Choroid plexus epithelial cell (primary cell): Measurements from ENCODE around the gene THPO.

Source experiments
- DNase-seq: peaks from one replicate; pipeline ENCODE4 v3.0.0-alpha.2; 2010; ENCODE audit warnings: low read depth
- H3K4me3 ChIP-seq: 2 replicates; pipeline ENCODE4 v1.5.1; 2011; ENCODE audit warnings: low read depth, mild to moderate bottlenecking, control low read depth, low read length, moderate library complexity
- TF ChIP-seq, protein P1 (sequence below): conservative IDR thresholded peaks from 2 replicates; pipeline ENCODE4 v1.5.1; 2011; ENCODE audit warnings: low read depth, mild to moderate bottlenecking, control low read depth, inconsistent platforms, low read length, moderate library complexity

THPO gene

DNA sequence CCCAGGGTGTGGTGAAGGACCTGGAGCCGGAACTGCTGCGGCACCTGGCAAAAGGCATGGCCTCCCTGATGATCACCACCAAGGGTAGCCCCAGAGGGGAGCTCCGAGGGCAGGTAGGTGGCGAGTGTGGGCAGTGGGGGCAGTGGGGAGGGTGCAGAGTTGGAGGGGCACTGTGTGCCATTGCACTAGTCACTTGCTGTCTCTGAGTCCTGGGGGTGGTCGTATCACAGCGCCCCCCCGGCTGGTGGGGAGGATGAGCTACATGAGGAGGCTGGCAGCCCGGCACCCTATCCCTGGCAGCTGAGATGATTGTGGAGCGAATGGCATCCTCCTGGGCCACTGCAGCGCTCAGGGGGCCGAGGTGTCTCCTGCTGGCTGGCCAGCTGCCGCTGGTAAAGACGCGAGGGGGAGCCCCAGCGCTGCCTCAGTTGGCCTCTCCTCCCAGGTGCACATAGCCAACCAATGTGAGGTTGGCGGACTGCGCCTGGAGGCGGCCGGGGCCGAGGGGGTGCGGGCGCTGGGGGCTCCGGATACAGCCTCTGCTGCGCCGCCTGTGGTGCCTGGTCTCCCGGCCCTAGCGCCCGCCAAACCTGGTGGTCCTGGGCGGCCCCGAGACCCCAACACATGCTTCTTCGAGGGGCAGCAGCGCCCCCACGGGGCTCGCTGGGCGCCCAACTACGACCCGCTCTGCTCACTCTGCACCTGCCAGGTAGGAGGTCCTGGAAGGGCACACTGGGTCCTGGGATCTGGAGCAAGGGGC is 8.2 kb upstream of the THPO start:
- DNase-seq, result no peak
- no peak overlapping the region for H3K4me3 ChIP-seq
- TF ChIP-seq, protein P1, sequence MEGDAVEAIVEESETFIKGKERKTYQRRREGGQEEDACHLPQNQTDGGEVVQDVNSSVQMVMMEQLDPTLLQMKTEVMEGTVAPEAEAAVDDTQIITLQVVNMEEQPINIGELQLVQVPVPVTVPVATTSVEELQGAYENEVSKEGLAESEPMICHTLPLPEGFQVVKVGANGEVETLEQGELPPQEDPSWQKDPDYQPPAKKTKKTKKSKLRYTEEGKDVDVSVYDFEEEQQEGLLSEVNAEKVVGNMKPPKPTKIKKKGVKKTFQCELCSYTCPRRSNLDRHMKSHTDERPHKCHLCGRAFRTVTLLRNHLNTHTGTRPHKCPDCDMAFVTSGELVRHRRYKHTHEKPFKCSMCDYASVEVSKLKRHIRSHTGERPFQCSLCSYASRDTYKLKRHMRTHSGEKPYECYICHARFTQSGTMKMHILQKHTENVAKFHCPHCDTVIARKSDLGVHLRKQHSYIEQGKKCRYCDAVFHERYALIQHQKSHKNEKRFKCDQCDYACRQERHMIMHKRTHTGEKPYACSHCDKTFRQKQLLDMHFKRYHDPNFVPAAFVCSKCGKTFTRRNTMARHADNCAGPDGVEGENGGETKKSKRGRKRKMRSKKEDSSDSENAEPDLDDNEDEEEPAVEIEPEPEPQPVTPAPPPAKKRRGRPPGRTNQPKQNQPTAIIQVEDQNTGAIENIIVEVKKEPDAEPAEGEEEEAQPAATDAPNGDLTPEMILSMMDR, result no peak

DNA sequence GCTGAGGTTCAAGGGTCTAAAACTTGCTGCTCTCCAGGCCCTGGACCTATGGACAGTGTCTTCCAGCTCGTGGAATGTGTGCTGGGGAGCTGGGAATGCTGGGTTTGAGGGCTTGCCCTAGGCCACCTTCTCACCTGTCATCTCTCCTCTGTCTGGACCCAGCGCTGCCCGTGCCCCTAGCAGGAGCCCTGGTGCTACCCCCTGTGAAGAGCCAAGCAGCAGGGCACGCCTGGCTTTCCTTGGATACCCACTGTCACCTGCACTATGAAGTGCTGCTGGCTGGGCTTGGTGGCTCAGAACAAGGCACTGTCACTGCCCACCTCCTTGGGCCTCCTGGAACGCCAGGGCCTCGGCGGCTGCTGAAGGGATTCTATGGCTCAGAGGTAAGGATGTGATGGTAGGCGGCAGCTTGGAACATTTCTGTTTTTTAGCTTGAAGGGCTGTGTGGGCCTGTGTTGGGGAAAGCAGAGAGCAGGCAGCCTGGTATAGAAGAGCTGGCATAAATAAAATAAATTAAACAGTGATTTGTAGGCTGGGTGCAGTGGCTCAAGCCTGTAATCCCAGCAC is 6.9 kb upstream of the THPO start:
- no peak overlapping the region for H3K4me3 ChIP-seq
- no peak for DNase-seq
- TF ChIP-seq, protein P1, result no peak

DNA sequence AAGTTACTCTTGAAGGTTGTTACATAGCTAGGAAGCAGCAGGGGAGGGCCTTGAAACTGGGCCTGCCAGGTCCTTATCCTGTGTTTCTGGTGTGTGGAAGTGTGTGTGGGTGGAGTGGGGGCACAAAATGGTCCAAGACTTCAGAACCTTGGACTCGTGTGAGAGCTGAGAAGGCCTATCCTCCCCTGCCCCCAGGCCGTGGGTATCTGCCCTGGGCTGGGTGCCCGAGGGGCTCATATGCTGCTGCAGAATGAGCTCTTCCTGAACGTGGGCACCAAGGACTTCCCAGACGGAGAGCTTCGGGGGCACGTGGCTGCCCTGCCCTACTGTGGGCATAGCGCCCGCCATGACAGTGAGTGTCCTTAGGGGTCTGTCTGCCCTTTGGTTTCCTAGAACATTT is 6.3 kb upstream of the THPO start:
- H3K4me3 ChIP-seq, result no peak overlapping the region
- TF ChIP-seq, protein P1, result no peak
- DNase-seq, result no peak

DNA sequence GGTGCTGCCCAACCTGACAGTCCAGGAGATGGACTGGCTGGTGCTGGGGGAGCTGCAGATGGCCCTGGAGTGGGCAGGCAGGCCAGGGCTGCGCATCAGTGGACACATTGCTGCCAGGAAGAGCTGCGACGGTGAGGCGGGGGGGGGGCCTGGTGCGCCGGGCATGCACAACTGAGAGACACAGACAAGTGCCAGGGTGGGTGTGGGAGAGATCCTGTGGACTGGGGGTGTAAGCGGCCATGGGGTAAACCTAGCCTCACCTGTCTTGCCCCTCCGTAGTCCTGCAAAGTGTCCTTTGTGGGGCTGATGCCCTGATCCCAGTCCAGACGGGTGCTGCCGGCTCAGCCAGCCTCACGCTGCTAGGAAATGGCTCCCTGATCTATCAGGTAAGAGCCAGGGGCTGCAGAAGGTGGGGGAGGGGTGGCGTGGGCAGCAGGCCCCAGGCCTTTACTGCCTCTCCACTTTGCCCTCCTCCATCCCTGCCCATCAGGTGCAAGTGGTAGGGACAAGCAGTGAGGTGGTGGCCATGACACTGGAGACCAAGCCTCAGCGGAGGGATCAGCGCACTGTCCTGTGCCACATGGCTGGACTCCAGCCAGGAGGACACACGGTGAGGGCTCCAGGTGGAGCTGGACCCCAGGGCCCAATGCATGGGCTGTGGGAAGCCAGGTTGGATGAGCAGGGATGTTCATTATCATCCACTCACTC is 5.2 kb upstream of the THPO start:
- no peak for DNase-seq

DNA sequence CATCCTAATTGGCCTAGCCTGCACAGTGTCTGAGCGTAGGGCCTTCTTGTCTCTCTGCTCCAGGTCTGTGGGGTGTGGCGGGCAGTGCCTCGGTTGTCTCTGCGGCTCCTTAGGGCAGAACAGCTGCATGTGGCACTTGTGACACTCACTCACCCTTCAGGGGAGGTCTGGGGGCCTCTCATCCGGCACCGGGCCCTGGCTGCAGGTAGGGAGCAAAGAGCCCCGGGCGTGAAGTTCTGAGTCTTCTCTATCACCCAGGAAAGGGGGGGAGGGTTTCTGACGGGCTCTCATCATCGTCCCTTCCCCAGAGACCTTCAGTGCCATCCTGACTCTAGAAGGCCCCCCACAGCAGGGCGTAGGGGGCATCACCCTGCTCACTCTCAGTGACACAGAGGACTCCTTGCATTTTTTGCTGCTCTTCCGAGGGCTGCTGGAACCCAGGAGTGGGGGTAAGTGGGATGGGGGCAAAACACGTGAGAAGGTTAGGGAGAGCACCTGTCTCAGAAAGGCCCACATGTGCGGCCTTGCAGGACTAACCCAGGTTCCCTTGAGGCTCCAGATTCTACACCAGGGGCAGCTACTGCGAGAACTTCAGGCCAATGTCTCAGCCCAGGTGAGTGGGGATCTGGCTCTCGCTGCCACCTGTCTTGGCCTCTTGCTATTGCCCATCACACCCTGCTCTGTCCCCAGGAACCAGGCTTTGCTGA is 4.5 kb upstream of the THPO start:
- no peak for DNase-seq
- TF ChIP-seq, protein P1, result no peak
- no peak overlapping the region for H3K4me3 ChIP-seq

More for the DNA sequence above, 5.2 kb upstream of the THPO start:
- TF ChIP-seq, protein P1, result no peak
- no peak overlapping the region for H3K4me3 ChIP-seq

DNA sequence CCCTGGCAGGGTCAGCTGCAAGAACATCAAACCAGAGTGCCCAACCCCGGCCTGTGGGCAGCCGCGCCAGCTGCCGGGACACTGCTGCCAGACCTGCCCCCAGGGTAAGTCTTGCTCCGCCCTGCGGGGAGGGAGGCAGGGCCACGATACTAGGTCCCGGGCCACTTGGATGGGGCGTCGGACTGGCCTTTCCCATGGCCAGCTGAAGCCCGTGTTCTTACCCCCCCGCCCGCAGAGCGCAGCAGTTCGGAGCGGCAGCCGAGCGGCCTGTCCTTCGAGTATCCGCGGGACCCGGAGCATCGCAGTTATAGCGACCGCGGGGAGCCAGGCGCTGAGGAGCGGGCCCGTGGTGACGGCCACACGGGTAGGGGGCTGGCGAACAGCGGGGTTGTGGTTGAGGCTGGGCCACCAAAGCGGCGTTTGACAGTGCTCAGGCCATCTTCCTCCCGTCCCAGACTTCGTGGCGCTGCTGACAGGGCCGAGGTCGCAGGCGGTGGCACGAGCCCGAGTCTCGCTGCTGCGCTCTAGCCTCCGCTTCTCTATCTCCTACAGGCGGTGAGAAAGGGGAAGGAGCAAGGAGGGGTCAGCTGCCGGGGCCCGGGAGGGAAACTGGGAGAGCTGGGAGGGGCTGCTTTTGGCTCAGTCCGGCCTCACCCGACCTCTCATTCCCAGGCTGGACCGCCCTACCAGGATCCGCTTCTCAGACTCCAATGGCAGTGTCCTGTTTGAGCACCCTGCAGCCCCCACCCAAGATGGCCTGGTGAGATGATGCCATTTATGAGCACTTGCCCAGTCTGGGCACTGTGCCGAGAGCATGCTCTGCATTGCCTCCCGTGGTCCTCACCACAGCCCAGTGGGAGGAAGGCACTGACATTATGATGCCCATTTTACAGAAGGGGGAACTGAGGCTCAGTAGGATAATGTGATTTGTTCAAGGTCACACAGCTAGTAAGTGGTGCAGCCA is 3.5 kb upstream of the THPO start:
- no peak for DNase-seq
- TF ChIP-seq, protein P1, result no peak
- no peak overlapping the region for H3K4me3 ChIP-seq
